HepG2 (cell line): Measurements from ENCODE around the gene UBXN2A. TPM values are rescaled to one million over a fixed set of nuclear protein-coding genes. Genes with fewer than 3 reads are reported as not detected.

Experiments
- DNMT1 ChIP-seq: sonication (generic); formaldehyde crosslinking; IDR thresholded peaks from 2 replicates; pipeline ENCODE4 v1.5.1; 2020; ENCODE audit warnings: mild to moderate bottlenecking, missing genetic modification reagents
- JUN ChIP-seq: sonication (generic); formaldehyde crosslinking; IDR thresholded peaks from 2 replicates; pipeline ENCODE4 v1.4.0; 2020; ENCODE audit warnings: mild to moderate bottlenecking, missing genetic modification reagents
- MTERF4 ChIP-seq: sonication (generic); formaldehyde crosslinking; IDR thresholded peaks from 2 replicates; pipeline ENCODE4 v1.8.0; 2023; ENCODE audit warnings: mild to moderate bottlenecking, missing genetic modification reagents
- NAIF1 ChIP-seq: sonication (generic); formaldehyde crosslinking; IDR thresholded peaks from 2 replicates; pipeline ENCODE4 v1.5.0; 2020; ENCODE audit warnings: mild to moderate bottlenecking, missing genetic modification reagents, borderline replicate concordance
- NRL ChIP-seq: sonication (generic); formaldehyde crosslinking; IDR thresholded peaks from 2 replicates; pipeline ENCODE4 v1.5.0; 2020; ENCODE audit warnings: missing genetic modification reagents, mild to moderate bottlenecking, moderate library complexity, borderline replicate concordance
- REPIN1 ChIP-seq: sonication (generic); formaldehyde crosslinking; IDR thresholded peaks from 2 replicates; pipeline ENCODE4 v1.8.0; 2022; ENCODE audit warnings: missing genetic modification reagents, low read depth, mild to moderate bottlenecking, borderline replicate concordance
- RFX3 ChIP-seq: IDR thresholded peaks from 2 replicates; pipeline ENCODE4 v1.6.1; 2016; ENCODE audit warnings: missing biosample characterization, missing genetic modification reagents
- SP1 ChIP-seq, 2 experiments: fragments of 450-650 bp in 1 of 2; sonication (generic) in 1 of 2; formaldehyde crosslinking in 1 of 2; IDR thresholded peaks; 2 replicates each; pipeline versions ENCODE4 v1.4.0 to v1.6.1; 2016 to 2020; ENCODE audit warnings: missing genetic modification reagents in 1 of 2
- STAT5B ChIP-seq: sonication (generic); formaldehyde crosslinking; IDR thresholded peaks from 2 replicates; pipeline ENCODE4 v1.4.0; 2020; ENCODE audit warnings: missing genetic modification reagents
- UBTF ChIP-seq: sonication (generic); formaldehyde crosslinking; IDR thresholded peaks from 2 replicates; pipeline ENCODE4 v1.4.0; 2020; ENCODE audit warnings: mild to moderate bottlenecking, missing genetic modification reagents
- ZNF142 ChIP-seq: sonication (generic); formaldehyde crosslinking; IDR thresholded peaks from 2 replicates; pipeline ENCODE4 v1.4.0; 2020; ENCODE audit warnings: missing genetic modification reagents
- ZNF430 ChIP-seq: sonication (generic); formaldehyde crosslinking; IDR thresholded peaks from 2 replicates; pipeline ENCODE4 v1.9.0; 2021; ENCODE audit warnings: mild to moderate bottlenecking, missing genetic modification reagents
- ZNF567 ChIP-seq: sonication (generic); formaldehyde crosslinking; IDR thresholded peaks from 2 replicates; pipeline ENCODE4 v1.8.1; 2023; ENCODE audit warnings: mild to moderate bottlenecking, missing genetic modification reagents, borderline replicate concordance
- ZNF720 ChIP-seq: sonication (generic); formaldehyde crosslinking; IDR thresholded peaks from 2 replicates; pipeline ENCODE4 v1.4.0; 2020; ENCODE audit warnings: missing genetic modification reagents
- ZNF790 ChIP-seq: sonication (generic); formaldehyde crosslinking; IDR thresholded peaks from 2 replicates; pipeline ENCODE4 v1.8.0; 2022; ENCODE audit warnings: missing genetic modification reagents, mild to moderate bottlenecking, borderline replicate concordance
- polyA plus RNA-seq, 8 experiments: library from polyadenylated mRNA; depleted of rRNA in 3 of 8; stranded (reverse) in 7 of 8; unstranded in 1 of 8; fragments of >200 nt; fragmentation: Illumina TruSeq in 4 of 8; extraction: Trizol in 4 of 8; gene quantifications; 2 replicates each; pipeline versions ENCODE4 v1.2.1 to v1.2.3, GENCODE V29; 2011 to 2016; ENCODE audit warnings: low read depth in 4 of 8, missing spikeins in 1 of 8, mixed read lengths in 1 of 8; ENCODE audit not compliant: insufficient read depth in 1 of 8
- total RNA-seq, 5 experiments: library from RNA; depleted of rRNA; stranded (reverse); fragments of >200 nt; fragmentation: Illumina TruSeq; extraction: Trizol; gene quantifications; 2 replicates each; pipeline ENCODE4 v1.2.3, GENCODE V29; 2016; ENCODE audit warnings: low read depth in 1 of 5
- TF ChIP-seq, protein P1 (sequence below): sonication (generic); formaldehyde crosslinking; IDR thresholded peaks from 2 replicates; pipeline ENCODE4 v1.4.0; 2020; ENCODE audit warnings: mild to moderate bottlenecking, missing genetic modification reagents
- TF ChIP-seq, protein P2 (sequence below): sonication (generic); formaldehyde crosslinking; IDR thresholded peaks from 2 replicates; pipeline ENCODE4 v1.8.1; 2023; ENCODE audit warnings: mild to moderate bottlenecking, missing genetic modification reagents, borderline replicate concordance

Gene UBXN2A
- total and polyA plus RNA-seq, 2 of the 13 experiments (the other 11 are each of a cell fraction or from before 2014, with no cell fraction given): 8.3 to 20.9 TPM

- TF ChIP-seq MTERF4 (no peak), STAT5B (CRISPR knock-in tag) (0 out of 2 replicates have a peak, but pooled peaks have one; percentile 14), ZNF790 (CRISPR knock-in tag) (no peak), JUN (CRISPR knock-in tag) (peak; percentile 98), SP1 (IDR thresholded peaks at IDR 0.05) (no peak), SP1 (CRISPR knock-in tag; IDR thresholded peaks at IDR 0.05) (no peak; the same call in 1 of the 2 replicates), ZNF720 (CRISPR knock-in tag) (no peak), ZNF567 (no peak), UBTF (CRISPR knock-in tag) (peak; percentile 92), DNMT1 (CRISPR knock-in tag) (no peak), ZNF430 (CRISPR knock-in tag) (peak; percentile 66; the same call in 1 of the 2 replicates), RFX3 (no peak), NAIF1 (CRISPR knock-in tag) (peak; percentile 81), REPIN1 (CRISPR knock-in tag) (0 out of 2 replicates have a peak, but pooled peaks have one; percentile 59), NRL (peak; percentile 86), ZNF142 (peak; percentile 34; the same call in 1 of the 2 replicates)
- TF ChIP-seq, protein P1, sequence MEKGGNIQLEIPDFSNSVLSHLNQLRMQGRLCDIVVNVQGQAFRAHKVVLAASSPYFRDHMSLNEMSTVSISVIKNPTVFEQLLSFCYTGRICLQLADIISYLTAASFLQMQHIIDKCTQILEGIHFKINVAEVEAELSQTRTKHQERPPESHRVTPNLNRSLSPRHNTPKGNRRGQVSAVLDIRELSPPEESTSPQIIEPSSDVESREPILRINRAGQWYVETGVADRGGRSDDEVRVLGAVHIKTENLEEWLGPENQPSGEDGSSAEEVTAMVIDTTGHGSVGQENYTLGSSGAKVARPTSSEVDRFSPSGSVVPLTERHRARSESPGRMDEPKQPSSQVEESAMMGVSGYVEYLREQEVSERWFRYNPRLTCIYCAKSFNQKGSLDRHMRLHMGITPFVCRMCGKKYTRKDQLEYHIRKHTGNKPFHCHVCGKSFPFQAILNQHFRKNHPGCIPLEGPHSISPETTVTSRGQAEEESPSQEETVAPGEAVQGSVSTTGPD (CRISPR knock-in tag): peak; percentile 65; the same call in 1 of the 2 replicates
- TF ChIP-seq, protein P2, sequence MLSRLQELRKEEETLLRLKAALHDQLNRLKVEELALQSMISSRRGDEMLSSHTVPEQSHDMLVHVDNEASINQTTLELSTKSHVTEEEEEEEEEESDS (CRISPR knock-in tag): no peak
Observed at GRCh38 chr2:24015562-24016375, 75.5 kb downstream of the UBXN2A start (continued).
